Measurements from ENCODE around the gene GJD4. TPM values are rescaled to one million over a fixed set of nuclear protein-coding genes. Genes with fewer than 3 reads are reported as not detected.

The GJD4 gene
- total RNA-seq, 2 donors from 2014 or later, result 0.15 TPM; not detected in 1

GRCh38 chr10:35570397-35570796, 34.7 kb upstream of the GJD4 start:
- ATAC-seq (replicated peaks), result no peak
- H3K4me1 Mint-ChIP-seq, result peaks cover 3% of the 10 kb centered on the region
- peaks cover 85% of the 10 kb centered on the region for H3K36me3 Mint-ChIP-seq (ENCODE audit: low read depth)

GRCh38 chr10:35572583-35572982, 32.6 kb upstream of the GJD4 start:
- Mint-ChIP-seq H3K4me3 (no peak overlapping the region), H3K4me1 (peaks cover 5% of the 10 kb centered on the region), H3K27ac (no peak overlapping the region), H3K36me3 (ENCODE audit: low read depth) (peaks cover 70% of the 10 kb centered on the region), H3K9me3 (no peaks in the 10 kb centered on the region), H3K27me3 (no peaks in the 10 kb centered on the region)
- no peak for ATAC-seq (replicated peaks)

More at GRCh38 chr10:35570397-35570796, 34.7 kb upstream of the GJD4 start:
- no peaks in the 10 kb centered on the region for H3K27me3 Mint-ChIP-seq
- H3K27ac Mint-ChIP-seq, result no peak overlapping the region
- H3K4me3 Mint-ChIP-seq, result no peak overlapping the region
- H3K9me3 Mint-ChIP-seq, result no peaks in the 10 kb centered on the region

- no peak overlapping the region for H3K4me3 Mint-ChIP-seq
- ATAC-seq (replicated peaks), result no peak
- peaks cover 59% of the 10 kb centered on the region for H3K36me3 Mint-ChIP-seq (ENCODE audit: low read depth)
- H3K27me3 Mint-ChIP-seq, result no peaks in the 10 kb centered on the region
- no peak overlapping the region for H3K27ac Mint-ChIP-seq
- peaks cover 4% of the 10 kb centered on the region for H3K9me3 Mint-ChIP-seq
- peaks cover 5% of the 10 kb centered on the region for H3K4me1 Mint-ChIP-seq
Measured at GRCh38 chr10:35573796-35574195, 31.3 kb upstream of the GJD4 start.

- Mint-ChIP-seq H3K27ac (no peak overlapping the region), H3K4me3 (no peak overlapping the region), H3K27me3 (no peaks in the 10 kb centered on the region), H3K4me1 (peaks cover 5% of the 10 kb centered on the region), H3K36me3 (ENCODE audit: low read depth) (peaks cover 48% of the 10 kb centered on the region), H3K9me3 (peaks cover 4% of the 10 kb centered on the region)
- ATAC-seq (replicated peaks), result no peak
Measured at GRCh38 chr10:35574924-35575352, 30.2 kb upstream of the GJD4 start.

GRCh38 chr10:35575640-35576039, 29.5 kb upstream of the GJD4 start:
- no peak for ATAC-seq (replicated peaks)
- H3K27me3 Mint-ChIP-seq, result no peaks in the 10 kb centered on the region
- peaks cover 46% of the 10 kb centered on the region for H3K36me3 Mint-ChIP-seq (ENCODE audit: low read depth)
- no peak overlapping the region for H3K4me3 Mint-ChIP-seq
- H3K27ac Mint-ChIP-seq, result no peak overlapping the region
- H3K4me1 Mint-ChIP-seq, result peaks cover 5% of the 10 kb centered on the region
- peaks cover 4% of the 10 kb centered on the region for H3K9me3 Mint-ChIP-seq

- Mint-ChIP-seq H3K27ac (no peak overlapping the region), H3K9me3 (peaks cover 4% of the 10 kb centered on the region), H3K4me1 (peaks cover 5% of the 10 kb centered on the region), H3K27me3 (no peaks in the 10 kb centered on the region), H3K4me3 (no peak overlapping the region), H3K36me3 (ENCODE audit: low read depth) (peaks cover 37% of the 10 kb centered on the region)
- no peak for ATAC-seq (replicated peaks)
Measured at GRCh38 chr10:35576730-35577129, 28.4 kb upstream of the GJD4 start.

- Mint-ChIP-seq H3K4me1 (peaks cover 5% of the 10 kb centered on the region), H3K4me3 (no peak overlapping the region), H3K27me3 (no peaks in the 10 kb centered on the region), H3K27ac (no peak overlapping the region), H3K36me3 (ENCODE audit: low read depth) (peaks cover 25% of the 10 kb centered on the region), H3K9me3 (peaks cover 4% of the 10 kb centered on the region)
- no peak for ATAC-seq (replicated peaks)
Measured at GRCh38 chr10:35577926-35578617, 27.1 kb upstream of the GJD4 start.

GRCh38 chr10:35578618-35578956, 26.6 kb upstream of the GJD4 start:
- Mint-ChIP-seq H3K4me3 (no peak overlapping the region), H3K9me3 (peaks cover 4% of the 10 kb centered on the region), H3K36me3 (ENCODE audit: low read depth) (peaks cover 20% of the 10 kb centered on the region), H3K27ac (no peak overlapping the region), H3K27me3 (no peaks in the 10 kb centered on the region), H3K4me1 (peaks cover 5% of the 10 kb centered on the region)
- no peak for ATAC-seq (replicated peaks)

- no peaks in the 10 kb centered on the region for H3K27me3 Mint-ChIP-seq
- ATAC-seq (replicated peaks), result no peak
Measured at GRCh38 chr10:35579116-35579515, 26.0 kb upstream of the GJD4 start.

GRCh38 chr10:35579726-35580422, 25.3 kb upstream of the GJD4 start:
- Mint-ChIP-seq H3K27ac (no peak overlapping the region), H3K27me3 (no peaks in the 10 kb centered on the region), H3K9me3 (peaks cover 4% of the 10 kb centered on the region), H3K4me1 (peaks cover 5% of the 10 kb centered on the region), H3K4me3 (no peak overlapping the region), H3K36me3 (ENCODE audit: low read depth) (peaks cover 7% of the 10 kb centered on the region)
- ATAC-seq (replicated peaks), result no peak

More at GRCh38 chr10:35579116-35579515, 26.0 kb upstream of the GJD4 start:
- Mint-ChIP-seq H3K27ac (no peak overlapping the region), H3K4me1 (peaks cover 5% of the 10 kb centered on the region), H3K9me3 (peaks cover 4% of the 10 kb centered on the region), H3K4me3 (no peak overlapping the region), H3K36me3 (ENCODE audit: low read depth) (peaks cover 14% of the 10 kb centered on the region)

GRCh38 chr10:35580423-35580770, 24.7 kb upstream of the GJD4 start:
- no peak for ATAC-seq (replicated peaks)
- no peak overlapping the region for H3K27ac Mint-ChIP-seq
- H3K36me3 Mint-ChIP-seq (ENCODE audit: low read depth), result peaks cover 4% of the 10 kb centered on the region
- no peaks in the 10 kb centered on the region for H3K27me3 Mint-ChIP-seq
- H3K4me1 Mint-ChIP-seq, result peaks cover 2% of the 10 kb centered on the region
- no peak overlapping the region for H3K4me3 Mint-ChIP-seq
- peaks cover 4% of the 10 kb centered on the region for H3K9me3 Mint-ChIP-seq

GRCh38 chr10:35581655-35582054, 23.5 kb upstream of the GJD4 start:
- ATAC-seq (replicated peaks), result no peak
- H3K9me3 Mint-ChIP-seq, result peaks cover 4% of the 10 kb centered on the region
- no peak overlapping the region for H3K27ac Mint-ChIP-seq
- H3K4me3 Mint-ChIP-seq, result no peak overlapping the region
- no peaks in the 10 kb centered on the region for H3K27me3 Mint-ChIP-seq
- no peaks in the 10 kb centered on the region for H3K36me3 Mint-ChIP-seq (ENCODE audit: low read depth)
- H3K4me1 Mint-ChIP-seq, result no peaks in the 10 kb centered on the region

GRCh38 chr10:35584946-35585345, 20.2 kb upstream of the GJD4 start:
- ATAC-seq (replicated peaks), result no peak
- Mint-ChIP-seq H3K4me3 (no peak overlapping the region), H3K27ac (no peak overlapping the region), H3K9me3 (no peaks in the 10 kb centered on the region), H3K4me1 (no peaks in the 10 kb centered on the region), H3K36me3 (ENCODE audit: low read depth) (no peaks in the 10 kb centered on the region), H3K27me3 (no peaks in the 10 kb centered on the region)

- Mint-ChIP-seq H3K36me3 (ENCODE audit: low read depth) (no peaks in the 10 kb centered on the region), H3K27ac (no peak overlapping the region), H3K9me3 (no peaks in the 10 kb centered on the region), H3K4me1 (no peaks in the 10 kb centered on the region), H3K4me3 (no peak overlapping the region), H3K27me3 (no peaks in the 10 kb centered on the region)
- ATAC-seq (replicated peaks), result no peak
Measured at GRCh38 chr10:35585356-35585755, 19.8 kb upstream of the GJD4 start.

- Mint-ChIP-seq H3K27ac (no peak overlapping the region), H3K36me3 (ENCODE audit: low read depth) (no peaks in the 10 kb centered on the region), H3K4me3 (no peak overlapping the region), H3K27me3 (peaks cover 3% of the 10 kb centered on the region), H3K4me1 (no peaks in the 10 kb centered on the region), H3K9me3 (peaks cover 4% of the 10 kb centered on the region)
- ATAC-seq (replicated peaks), result no peak
Measured at GRCh38 chr10:35585903-35586535, 19.1 kb upstream of the GJD4 start.
